GM18499 (cell line): ENCODE data around the gene FOXO1.
A peak's percentile ranks its signal among the peaks of the same experiment; 100 is the strongest.

ENCODE experiments used
- ATAC-seq: cut with Tn5 transposase; IDR thresholded peaks from one replicate; pipeline ENCODE4 v1.9.1; 2021; ENCODE audit warnings: moderate number of reproducible peaks; ENCODE audit not compliant: insufficient read depth, unreplicated experiment

The FOXO1 gene

GRCh38 chr13:40611635-40612034, 54.8 kb downstream of the FOXO1 start:
- ATAC-seq: no peak

- no peak for ATAC-seq
These were observed 55.4 kb downstream of the FOXO1 start for GRCh38 chr13:40611004-40611403.

DNA sequence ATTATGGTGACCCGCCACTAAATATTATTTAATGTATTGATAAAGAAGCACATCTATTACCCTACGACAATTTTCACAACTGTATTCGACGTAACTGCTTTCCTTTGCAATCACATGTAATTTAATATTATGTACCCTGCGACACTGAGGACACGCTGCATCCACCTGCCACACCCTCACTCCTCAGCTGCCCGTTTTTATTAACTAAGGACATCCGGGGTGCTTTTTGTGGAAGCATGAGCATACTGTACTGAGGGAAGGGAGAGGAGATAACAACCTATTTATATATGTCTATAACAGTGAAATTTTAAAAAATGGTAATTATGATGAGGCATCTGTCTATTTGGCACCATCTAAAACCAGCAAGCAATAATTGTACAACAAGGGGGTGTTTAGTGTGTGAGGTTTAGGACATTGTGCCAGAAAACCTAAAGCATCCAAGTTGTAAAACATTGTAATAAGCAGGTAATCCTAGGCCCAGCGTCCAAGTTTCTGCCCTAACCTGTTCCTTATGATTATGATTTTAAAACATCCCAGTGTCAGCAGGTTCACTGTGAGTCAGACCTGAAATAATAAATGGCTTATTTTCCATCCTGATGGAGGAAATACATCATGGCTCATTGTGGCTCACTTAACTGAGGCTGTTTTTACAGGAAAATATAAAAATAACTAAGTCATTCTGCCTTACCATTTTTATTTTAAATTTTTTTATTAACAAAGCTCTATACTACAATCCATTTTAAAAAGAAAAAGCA, 56.3 kb downstream of the FOXO1 start:
- ATAC-seq: no peak

GRCh38 chr13:40608308-40608707, 58.1 kb downstream of the FOXO1 start:
- ATAC-seq: no peak

- ATAC-seq: no peak
These were observed 60.9 kb downstream of the FOXO1 start for GRCh38 chr13:40605573-40605972.

GRCh38 chr13:40604135-40604534, 62.3 kb downstream of the FOXO1 start:
- ATAC-seq: no peak

DNA sequence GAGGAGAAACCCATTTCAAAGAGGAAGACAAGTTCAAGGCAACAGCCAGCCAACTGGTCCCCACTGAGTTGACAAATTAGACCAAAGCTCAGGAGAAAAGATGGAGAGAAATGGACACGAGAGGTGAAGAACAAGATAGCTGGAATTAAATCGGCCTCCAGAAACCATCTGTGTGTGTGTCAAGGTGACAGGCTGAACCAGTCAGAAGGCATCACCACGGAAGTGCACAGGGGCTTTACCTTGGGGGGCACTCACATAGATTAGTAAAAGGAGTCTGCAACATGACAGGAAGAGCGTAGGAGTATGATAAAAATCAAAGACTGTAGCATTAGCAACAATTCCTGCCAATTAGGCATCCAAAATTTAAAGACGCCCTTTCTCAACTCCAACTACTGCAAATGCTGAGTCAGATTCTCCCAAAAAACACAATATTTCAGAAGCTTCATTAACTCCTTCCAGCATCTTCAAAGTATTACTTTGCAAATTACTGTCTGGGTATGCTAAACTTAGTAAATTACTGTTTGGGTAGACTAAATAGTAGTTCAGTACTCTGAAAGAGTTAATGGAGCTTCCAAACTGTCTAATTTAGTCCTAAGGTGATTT, 66.2 kb downstream of the FOXO1 start:
- no peak for ATAC-seq

GRCh38 chr13:40599747-40600146, 66.7 kb downstream of the FOXO1 start:
- no peak for ATAC-seq

GRCh38 chr13:40599124-40599523, 67.3 kb downstream of the FOXO1 start:
- ATAC-seq: no peak

- no peak for ATAC-seq
These were observed 67.9 kb downstream of the FOXO1 start for GRCh38 chr13:40598569-40598968.

DNA sequence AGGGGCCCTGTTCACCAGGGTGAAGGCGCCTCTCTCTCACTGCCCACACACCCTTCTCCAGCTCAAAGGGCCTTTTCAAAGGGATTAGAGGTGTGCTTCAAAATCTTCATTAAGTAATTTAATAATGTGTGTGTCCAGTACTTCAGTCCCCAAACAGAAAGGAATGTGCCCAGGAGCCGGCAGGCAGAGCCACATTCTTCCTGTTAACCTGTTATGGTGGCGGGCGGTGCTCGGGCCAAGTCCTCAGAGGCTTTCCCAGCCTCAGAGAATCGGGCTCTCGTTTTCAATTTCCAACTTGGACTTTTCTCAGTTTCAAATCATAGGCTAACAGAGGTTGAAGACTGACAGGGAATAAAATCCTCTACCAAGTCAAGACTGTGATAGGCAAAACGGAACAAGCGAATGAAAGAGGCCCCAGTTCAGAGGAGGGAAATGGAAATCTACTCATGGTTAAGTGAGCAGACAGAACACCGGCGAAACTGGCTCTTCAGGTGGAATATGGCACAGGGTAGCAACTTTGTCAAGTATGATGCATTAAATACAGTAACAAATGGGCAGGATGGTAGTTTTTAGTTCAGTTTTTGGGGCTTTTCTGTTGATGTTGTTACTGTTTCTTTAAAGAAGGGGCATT, 68.6 kb downstream of the FOXO1 start:
- ATAC-seq: no peak

GRCh38 chr13:40596484-40596883, 70.0 kb downstream of the FOXO1 start:
- ATAC-seq: no peak

DNA sequence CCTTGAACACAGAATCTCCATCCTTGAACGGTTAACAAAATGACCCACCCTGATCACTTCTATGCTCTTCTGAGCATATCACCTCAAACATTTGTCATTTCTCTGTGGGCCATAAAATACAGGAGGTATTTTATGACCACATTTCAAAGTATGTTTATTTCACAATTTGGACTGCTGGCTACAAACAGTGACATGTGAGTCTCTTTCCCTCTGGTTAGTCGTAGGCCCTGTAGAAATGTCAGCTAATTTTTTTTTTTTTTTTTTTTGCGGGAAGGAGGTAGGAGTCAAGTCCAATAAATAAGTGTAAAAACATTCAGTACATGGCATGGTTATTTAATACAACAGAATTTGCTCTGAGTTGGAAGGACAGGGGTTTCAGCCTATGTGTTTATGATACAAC, 70.7 kb downstream of the FOXO1 start:
- no peak for ATAC-seq

DNA sequence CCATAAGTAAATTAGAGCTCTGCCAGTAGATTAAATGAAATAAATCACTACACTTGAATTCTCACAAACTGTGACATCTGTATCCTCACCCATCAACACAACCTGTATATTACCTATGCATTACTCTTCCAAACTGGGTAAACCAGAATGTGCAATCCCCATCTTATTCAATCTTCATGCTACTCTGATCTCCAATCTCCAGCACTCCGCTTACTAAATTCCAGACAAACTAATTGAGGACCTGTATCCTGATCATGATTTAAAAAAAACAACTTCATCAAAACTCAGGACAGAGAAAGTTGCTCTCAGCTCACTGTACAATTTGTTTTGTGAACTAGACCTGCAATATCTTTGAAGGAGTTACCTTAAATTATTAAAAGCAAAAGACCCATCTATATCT, 74.4 kb downstream of the FOXO1 start:
- no peak for ATAC-seq

DNA sequence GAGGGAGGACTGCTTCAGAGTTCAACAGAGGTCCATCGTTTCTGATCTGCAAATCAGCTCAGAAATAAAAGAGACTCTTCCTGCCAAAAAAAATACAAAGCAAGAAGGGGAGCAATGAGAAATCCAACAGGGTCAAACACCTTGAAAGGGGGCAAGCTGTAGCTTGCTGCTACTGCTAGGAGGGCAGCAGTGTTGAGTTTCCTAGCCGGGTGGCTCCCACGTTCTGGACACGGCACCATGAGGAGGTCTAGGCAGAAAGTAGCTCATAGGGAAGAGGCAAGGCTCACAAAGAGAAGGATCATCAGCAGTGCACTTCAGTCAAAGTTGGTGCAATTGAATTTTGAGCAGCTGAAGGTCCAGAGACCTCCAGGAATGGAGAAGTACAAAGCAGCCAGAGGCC, 75.3 kb downstream of the FOXO1 start:
- ATAC-seq: no peak

GRCh38 chr13:40590112-40590862, 76.2 kb downstream of the FOXO1 start:
- no peak for ATAC-seq

DNA sequence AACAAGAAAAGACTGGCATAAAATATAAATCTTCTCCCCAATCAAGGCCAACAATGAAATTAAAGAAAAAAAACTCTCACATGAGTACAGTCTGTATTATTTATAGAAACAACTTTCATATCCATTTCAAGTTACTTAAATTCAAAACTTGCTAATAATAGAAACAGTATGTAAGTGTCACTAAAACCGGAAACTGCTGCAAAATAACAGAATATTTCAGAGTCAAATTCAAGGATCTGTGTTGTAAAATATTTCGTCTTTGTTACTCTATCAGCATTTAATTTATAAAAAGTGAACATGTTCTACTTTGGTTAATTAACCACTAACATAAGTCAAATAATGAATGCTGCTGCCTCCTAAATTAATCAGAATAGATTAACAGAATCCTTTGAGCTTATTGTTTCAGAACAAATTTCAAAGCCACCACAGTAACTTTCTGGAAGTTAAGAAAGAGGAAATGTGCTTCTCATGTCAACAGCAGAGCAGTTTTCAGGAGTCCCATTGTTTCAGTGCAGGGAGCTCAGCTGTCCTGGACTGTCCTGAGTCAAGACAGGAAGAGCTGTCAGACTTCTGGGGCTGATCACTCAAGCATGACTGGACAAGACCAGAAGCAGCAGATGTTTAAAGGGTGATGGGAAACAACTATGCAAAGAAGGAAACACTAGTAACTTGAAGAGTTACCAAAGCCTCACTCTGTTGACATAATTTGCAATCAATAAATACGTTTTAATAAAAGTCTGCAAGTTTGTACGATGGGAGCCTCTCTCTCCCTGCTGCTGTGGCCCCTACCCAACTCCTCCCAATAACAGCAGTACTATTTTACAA, 76.9 kb downstream of the FOXO1 start:
- peak; percentile 50 for ATAC-seq

DNA sequence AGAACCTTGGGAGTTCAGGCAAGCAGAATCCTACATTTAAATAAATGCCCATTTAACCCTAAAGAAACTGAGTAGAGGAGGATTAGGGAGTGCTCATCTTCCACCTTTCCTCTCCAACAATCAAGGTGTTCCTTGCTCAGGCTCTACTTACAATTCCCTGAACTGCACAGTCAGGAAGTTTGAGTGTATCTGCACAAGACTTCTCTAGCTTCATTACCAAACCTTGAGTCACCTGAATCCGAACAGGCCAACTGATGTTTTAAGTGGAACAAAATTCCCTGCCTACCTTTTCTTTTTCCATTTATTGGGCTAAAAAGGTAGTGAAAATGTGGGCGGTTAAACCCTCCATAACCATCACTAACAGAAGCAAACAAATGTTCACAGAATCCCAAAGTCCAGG, 78.3 kb downstream of the FOXO1 start:
- no peak for ATAC-seq

- no peak for ATAC-seq
These were observed 79.4 kb downstream of the FOXO1 start for GRCh38 chr13:40586886-40587565.
